SH-SY5Y (cell line): Measurements from ENCODE around the gene MED8.

Experiments
- GATA2 ChIP-seq: IDR thresholded peaks from 2 replicates; pipeline ENCODE4 v1.6.1; 2011; ENCODE audit warnings: mild to moderate bottlenecking, low read depth, low read length
- GATA3 ChIP-seq: IDR thresholded peaks from 2 replicates; pipeline ENCODE4 v1.6.1; 2011; ENCODE audit warnings: low read depth, mild to moderate bottlenecking, low read length, moderate library complexity

- no peak for TF ChIP-seq GATA2
- no peak for TF ChIP-seq GATA3
Measured at GRCh38 chr1:43418858-43419257, 29.3 kb upstream of the MED8 start.
